Activated CD8-positive, alpha-beta T cell treated with anti-CD3 and anti-CD28 coated beads for 36 hours (primary cell): ENCODE results near the gene WNT7B. TPM values are rescaled to one million over a fixed set of nuclear protein-coding genes. Genes with fewer than 3 reads are reported as not detected.

Experiments used
- ATAC-seq: fragments of 200-7000 bp; cut with Tn5 transposase; one replicate; pipeline ENCODE4 v1.10.0; 2021; ENCODE audit warnings: mild to moderate bottlenecking, moderate library complexity
- CTCF ChIA-PET: fragments of 350-600 bp; sonication (Branson Sonifier 250); formaldehyde crosslinking; loops from one replicate; lab custom pipeline; 2021; ENCODE audit warnings: antibody characterized with exemption; lab: Charles Lee
- POLR2A ChIA-PET: fragments of 350-600 bp; sonication (Branson Sonifier 250); formaldehyde crosslinking; loops from one replicate; lab custom pipeline; 2021; ENCODE audit warnings: antibody characterized with exemption; lab: Charles Lee
- DNase-seq: peaks from one replicate; pipeline ENCODE4 v3.0.0-alpha.2; 2020
- H3K27ac Mint-ChIP-seq: one replicate; pipeline ENCODE4 v1.8.0; 2021; ENCODE audit warnings: mild to moderate bottlenecking, mixed read lengths
- H3K27me3 Mint-ChIP-seq: one replicate; pipeline ENCODE4 v1.8.0; 2021; ENCODE audit warnings: mixed read lengths
- H3K36me3 Mint-ChIP-seq: one replicate; pipeline ENCODE4 v1.8.0; 2021; ENCODE audit warnings: low read depth, mixed read lengths
- H3K4me1 Mint-ChIP-seq: one replicate; pipeline ENCODE4 v1.8.0; 2021; ENCODE audit warnings: low read depth, mixed read lengths
- H3K4me3 Mint-ChIP-seq: one replicate; pipeline ENCODE4 v1.8.0; 2021; ENCODE audit warnings: mild to moderate bottlenecking, moderate library complexity, mixed read lengths
- H3K9me3 Mint-ChIP-seq: one replicate; pipeline ENCODE4 v1.8.0; 2021; ENCODE audit warnings: mixed read lengths
- intact Hi-C: fragments of 100-400 bp; cut with micrococcal nuclease; formaldehyde crosslinking; loops from one replicate; pipeline ENCODE4 v1.10.0; 2022
- total RNA-seq, 2 experiments: library from RNA; stranded (reverse); gene quantifications; one replicate each; pipeline ENCODE4 v1.2.3, GENCODE V29; 2021
- TF ChIP-seq, protein P1 (sequence below): fragments of 200-600 bp; IDR thresholded peaks from one replicate; pipeline ENCODE4 v1.8.0; 2022; ENCODE audit warnings: antibody characterized with exemption, mild to moderate bottlenecking

The WNT7B gene
- total RNA-seq, 2 experiments from 2014 or later, result not detected

DNA sequence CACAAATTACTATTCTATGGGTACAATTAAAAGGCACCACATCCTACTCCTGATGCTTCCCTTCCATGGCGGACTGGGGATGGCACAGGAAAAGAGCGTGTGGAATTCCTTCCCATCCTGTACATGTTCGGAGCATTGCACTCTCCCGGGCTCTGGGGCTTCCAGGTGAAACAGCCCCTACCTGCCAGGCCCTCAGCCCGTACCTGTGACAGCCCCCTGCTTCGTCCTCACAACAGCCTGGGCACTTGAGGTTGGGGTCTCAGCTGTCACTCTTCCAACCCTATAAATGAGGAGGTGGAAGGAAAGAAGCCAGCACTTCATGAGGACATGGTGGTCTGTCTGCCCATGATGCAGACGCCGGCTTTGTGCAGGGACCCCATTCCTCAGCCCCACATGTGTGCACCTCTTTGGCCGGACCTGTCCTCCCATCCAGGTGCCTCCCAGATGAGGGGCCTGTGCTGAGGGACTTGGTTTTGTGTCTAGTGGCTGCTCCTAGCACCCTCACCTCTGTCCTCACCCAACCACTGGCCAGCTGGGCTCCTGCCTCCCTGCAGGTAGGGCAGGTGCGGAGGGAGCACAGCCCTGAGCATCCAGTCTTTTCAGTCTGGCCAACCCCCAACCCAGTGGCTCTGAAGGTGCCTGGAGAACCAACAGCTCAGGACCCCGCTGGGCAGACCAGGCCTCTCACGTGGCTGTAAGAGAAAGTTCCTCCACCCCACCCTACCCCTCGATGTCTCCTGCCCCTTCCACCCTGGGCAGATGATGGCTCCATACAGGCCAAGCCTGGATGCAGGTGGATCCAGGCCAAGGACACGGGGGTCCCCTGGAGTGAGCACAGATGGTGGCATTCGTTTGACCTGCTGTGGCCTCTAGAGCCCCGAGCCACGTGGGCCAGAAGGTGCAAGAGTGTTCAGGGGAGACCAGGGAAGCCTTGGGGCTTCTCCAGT is 23.4 kb upstream of the WNT7B start:
- DNase-seq (peak; percentile 0), ATAC-seq (no peak)
- Mint-ChIP-seq H3K4me1 (peaks cover 15% of the 10 kb centered on the region), H3K27ac (no peak overlapping the region), H3K9me3 (no peaks in the 10 kb centered on the region), H3K36me3 (no peaks in the 10 kb centered on the region), H3K4me3 (no peak overlapping the region), H3K27me3 (no peaks in the 10 kb centered on the region)
- CTCF ChIA-PET, result interaction anchor here (1.2 to 1.8 kb wide), 4 partner anchors 13 to 122 kb away, joined by 3 to 7 read pairs (median 5); no protein-coding TSS in a partner anchor
- TF ChIP-seq, protein P1, sequence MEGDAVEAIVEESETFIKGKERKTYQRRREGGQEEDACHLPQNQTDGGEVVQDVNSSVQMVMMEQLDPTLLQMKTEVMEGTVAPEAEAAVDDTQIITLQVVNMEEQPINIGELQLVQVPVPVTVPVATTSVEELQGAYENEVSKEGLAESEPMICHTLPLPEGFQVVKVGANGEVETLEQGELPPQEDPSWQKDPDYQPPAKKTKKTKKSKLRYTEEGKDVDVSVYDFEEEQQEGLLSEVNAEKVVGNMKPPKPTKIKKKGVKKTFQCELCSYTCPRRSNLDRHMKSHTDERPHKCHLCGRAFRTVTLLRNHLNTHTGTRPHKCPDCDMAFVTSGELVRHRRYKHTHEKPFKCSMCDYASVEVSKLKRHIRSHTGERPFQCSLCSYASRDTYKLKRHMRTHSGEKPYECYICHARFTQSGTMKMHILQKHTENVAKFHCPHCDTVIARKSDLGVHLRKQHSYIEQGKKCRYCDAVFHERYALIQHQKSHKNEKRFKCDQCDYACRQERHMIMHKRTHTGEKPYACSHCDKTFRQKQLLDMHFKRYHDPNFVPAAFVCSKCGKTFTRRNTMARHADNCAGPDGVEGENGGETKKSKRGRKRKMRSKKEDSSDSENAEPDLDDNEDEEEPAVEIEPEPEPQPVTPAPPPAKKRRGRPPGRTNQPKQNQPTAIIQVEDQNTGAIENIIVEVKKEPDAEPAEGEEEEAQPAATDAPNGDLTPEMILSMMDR, result no peak
- intact Hi-C loops, result no loop called here
- POLR2A ChIA-PET, result interaction anchor here (0.5 kb wide), 1 partner anchor 429 kb away, joined by 3 read pairs; no protein-coding TSS in a partner anchor

DNA sequence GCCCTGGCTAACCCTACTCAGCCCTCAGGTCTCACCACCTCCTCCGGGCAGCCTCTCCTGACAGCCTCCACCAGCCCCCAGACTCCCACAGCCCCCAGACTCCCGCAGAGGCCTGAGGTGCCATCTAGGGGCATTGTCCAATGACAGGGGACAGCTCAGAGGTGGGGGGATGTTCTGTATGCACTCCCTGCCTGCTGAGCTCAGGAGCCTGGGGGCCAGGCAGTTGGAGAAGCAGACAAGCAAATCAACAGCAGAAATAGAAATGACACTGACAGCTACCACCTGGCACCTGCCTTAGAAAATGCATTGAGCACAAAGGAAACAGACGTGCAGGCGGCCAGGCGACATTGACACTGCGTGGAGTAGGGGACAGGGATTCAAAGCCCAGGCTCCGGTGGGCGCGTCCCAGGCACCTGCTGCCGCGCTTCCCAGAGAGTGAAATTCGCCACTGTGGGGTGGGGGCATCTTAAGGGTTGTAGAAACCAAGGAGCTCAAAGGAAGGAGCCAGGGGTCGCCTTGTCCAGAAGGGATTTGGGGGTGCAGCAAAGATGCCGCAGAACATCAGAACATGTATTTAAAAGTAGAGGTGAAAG is 22.5 kb upstream of the WNT7B start:
- ChIA-PET POLR2A (no interaction called here), CTCF (interaction anchor here (1.2 kb wide), 1 partner anchor 117 kb away, joined by 7 read pairs; no protein-coding TSS in a partner anchor)
- ATAC-seq, result no peak
- no peaks in the 10 kb centered on the region for H3K36me3 Mint-ChIP-seq
- intact Hi-C loops, result no loop called here
- H3K9me3 Mint-ChIP-seq, result no peaks in the 10 kb centered on the region
- DNase-seq, result peak; percentile 0
- H3K4me3 Mint-ChIP-seq, result no peak overlapping the region
- peaks cover 8% of the 10 kb centered on the region for H3K4me1 Mint-ChIP-seq
- H3K27me3 Mint-ChIP-seq, result peaks cover 2% of the 10 kb centered on the region
- TF ChIP-seq, protein P1, result no peak
- H3K27ac Mint-ChIP-seq, result no peak overlapping the region

DNA sequence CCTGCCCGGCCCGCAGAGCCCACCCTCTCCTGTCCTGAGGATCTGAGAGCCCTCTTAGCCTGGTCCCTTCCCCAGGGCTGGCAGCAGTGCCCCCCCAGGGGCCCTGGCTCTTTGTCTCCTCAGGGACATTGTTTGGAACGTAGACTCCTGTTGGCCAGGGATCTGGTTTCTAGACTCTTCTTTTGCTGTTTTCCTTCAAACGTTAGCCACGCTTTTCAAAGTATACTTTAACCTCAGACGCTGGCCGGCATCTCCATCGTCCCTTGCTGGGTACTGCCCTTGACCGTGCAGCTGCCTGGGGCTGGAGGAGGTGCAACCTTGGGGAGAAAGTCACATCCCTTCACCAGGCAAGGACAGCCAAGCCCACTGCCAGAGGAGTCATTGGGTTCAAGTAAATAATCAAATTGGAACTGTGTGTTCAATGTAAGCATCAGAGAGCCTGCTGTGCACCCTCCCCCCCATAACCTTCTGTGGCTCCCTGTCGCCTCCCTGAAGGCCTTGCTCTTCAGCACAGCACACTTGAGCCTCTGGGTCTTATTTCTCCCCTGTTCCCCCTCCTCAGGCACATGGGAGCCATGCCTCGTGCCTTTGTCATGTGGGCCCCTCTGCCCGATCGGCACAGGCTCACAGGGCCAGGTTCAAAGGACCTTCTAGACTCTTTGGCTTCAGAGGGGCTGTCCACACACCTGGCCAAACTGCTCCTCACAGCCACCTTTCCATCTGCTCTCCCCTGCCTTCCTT is 21.8 kb upstream of the WNT7B start:
- Mint-ChIP-seq H3K36me3 (no peaks in the 10 kb centered on the region), H3K4me3 (no peak overlapping the region), H3K27me3 (peaks cover 2% of the 10 kb centered on the region), H3K9me3 (no peaks in the 10 kb centered on the region), H3K27ac (no peak overlapping the region), H3K4me1 (peaks cover 1% of the 10 kb centered on the region)
- ATAC-seq, result no peak
- intact Hi-C loops, result no loop called here
- POLR2A ChIA-PET, result no interaction called here
- peak; percentile 2 for DNase-seq
- CTCF ChIA-PET, result interaction anchor here (1.2 to 4.8 kb wide), 2 partner anchors 8 to 118 kb away, joined by 7 to 49 read pairs; no protein-coding TSS in a partner anchor
- TF ChIP-seq, protein P1, result no peak

DNA sequence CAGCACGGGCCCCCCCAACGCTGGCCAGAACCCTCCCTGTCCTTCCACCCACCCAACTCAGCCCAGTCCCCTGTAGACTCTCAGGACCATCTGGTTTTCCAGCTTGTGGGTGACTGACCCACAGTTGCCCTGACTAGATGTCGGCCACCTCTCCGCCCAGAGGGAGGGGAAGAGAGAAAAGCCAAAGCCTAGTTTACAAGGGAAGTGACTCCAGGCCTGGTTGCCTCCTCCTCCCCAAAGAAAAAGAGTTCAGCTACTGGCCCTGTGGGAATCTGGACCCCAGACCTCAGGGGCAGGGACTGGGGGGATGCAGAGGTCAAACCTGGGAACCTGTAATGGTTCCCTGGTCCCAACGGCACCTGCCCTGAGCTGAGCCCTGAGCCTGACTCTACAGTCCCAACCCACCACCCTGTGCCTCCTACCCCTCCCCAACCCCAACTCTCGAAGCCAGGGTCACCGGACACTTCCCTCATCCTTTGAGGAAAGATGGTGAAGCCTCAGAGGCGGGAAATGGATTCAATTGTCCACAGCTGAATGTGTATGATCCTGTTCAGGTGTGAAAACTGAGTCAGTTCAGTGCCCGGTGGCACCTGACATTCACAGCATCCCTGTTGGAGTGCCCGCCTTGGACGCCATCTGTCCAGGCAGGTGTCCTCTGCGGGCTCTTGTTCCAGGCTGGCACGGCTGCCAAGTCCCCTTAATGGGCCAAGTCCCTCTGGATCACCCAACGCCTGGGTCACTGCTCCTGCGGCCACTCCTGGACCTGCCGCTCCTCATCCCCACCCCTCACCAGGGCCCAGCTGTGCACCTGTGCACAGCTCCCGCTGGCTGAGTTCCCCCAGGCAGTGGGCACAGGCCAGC is 21.0 kb upstream of the WNT7B start:
- TF ChIP-seq, protein P1, result no peak
- ATAC-seq (no peak), DNase-seq (peak; percentile 1)
- Mint-ChIP-seq H3K27me3 (peaks cover 2% of the 10 kb centered on the region), H3K4me3 (no peak overlapping the region), H3K36me3 (no peaks in the 10 kb centered on the region), H3K9me3 (no peaks in the 10 kb centered on the region), H3K4me1 (no peaks in the 10 kb centered on the region), H3K27ac (no peak overlapping the region)
- ChIA-PET CTCF (interaction anchor here (1.0 to 4.8 kb wide), 5 partner anchors 9 to 124 kb away, joined by 3 to 78 read pairs (median 19); no protein-coding TSS in a partner anchor), POLR2A (interaction anchor here (0.7 to 1.2 kb wide), 2 partner anchors 15 to 119 kb away, joined by 3 read pairs; no protein-coding TSS in a partner anchor)
- intact Hi-C loops, result no loop called here
